ENCODE results near the gene KMT2E.

DNA sequence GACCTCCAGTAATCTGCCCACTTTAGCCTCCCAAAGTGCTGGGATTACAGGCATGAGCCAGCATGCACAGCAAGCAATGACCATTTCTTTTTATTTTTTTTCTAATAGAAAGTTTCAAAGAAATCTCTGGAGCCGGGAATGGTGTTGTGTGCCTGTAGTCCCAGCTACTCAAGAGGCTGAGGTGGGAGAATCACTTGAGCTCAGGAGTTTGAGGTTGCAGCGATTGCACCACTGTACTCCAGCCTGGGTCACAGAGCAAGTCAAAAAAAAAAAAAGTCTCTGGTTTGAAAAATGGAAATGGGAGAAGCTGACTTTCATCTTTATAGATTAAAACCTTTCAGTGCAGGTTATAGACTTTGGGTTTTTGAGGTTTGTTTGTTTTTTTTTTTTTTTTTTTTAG lies 44.8 kb upstream of the KMT2E start:
- TF ChIP-seq, protein P1, sequence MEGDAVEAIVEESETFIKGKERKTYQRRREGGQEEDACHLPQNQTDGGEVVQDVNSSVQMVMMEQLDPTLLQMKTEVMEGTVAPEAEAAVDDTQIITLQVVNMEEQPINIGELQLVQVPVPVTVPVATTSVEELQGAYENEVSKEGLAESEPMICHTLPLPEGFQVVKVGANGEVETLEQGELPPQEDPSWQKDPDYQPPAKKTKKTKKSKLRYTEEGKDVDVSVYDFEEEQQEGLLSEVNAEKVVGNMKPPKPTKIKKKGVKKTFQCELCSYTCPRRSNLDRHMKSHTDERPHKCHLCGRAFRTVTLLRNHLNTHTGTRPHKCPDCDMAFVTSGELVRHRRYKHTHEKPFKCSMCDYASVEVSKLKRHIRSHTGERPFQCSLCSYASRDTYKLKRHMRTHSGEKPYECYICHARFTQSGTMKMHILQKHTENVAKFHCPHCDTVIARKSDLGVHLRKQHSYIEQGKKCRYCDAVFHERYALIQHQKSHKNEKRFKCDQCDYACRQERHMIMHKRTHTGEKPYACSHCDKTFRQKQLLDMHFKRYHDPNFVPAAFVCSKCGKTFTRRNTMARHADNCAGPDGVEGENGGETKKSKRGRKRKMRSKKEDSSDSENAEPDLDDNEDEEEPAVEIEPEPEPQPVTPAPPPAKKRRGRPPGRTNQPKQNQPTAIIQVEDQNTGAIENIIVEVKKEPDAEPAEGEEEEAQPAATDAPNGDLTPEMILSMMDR (IDR thresholded peaks at IDR 0.05; ENCODE audit: insufficient read depth, low read depth, low read length): no peak
- no peak for TF ChIP-seq EZH2 (IDR thresholded peaks at IDR 0.05; ENCODE audit: insufficient read depth, low read length)
